Measurements from ENCODE around the gene NR2E1.

Gene NR2E1

DNA sequence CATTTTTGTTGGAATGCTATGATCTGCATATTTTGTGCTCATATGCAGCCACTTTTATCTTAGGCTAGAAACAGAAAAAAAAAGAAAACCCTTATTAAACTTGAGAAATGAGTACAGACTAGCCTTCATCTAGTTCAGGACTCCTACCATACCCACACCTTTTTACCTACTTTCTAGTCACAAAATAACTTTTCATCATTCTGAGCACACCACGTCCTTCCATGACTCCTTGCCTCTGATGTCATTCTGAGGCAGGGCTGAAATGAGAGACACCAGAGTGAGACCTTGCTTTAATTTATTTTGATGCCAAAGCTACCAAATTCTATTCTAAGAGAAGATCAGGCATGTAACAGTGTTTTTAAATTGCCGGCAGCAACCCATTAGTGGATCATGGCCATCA is 56.2 kb downstream of the NR2E1 start:
- no peak for DNase-seq

DNA sequence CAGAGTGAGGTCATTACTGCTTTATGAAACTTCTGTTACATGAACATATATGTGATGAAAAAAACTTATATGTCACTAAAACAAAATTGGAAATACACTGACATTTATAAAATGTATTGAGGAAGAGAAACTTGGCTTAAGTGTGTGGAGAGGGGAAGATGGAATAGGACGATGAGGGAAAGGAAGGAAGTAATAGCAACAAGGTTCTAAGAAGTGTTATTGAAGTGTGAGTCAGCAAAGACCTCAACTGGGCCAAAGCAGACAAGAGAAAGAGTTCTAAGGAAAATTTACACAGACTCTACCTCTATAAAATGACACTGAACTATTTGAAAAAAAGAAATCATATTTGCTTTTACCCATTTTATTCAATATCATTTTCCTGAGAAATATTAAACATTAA is 56.7 kb downstream of the NR2E1 start:
- DNase-seq = no peak

DNA sequence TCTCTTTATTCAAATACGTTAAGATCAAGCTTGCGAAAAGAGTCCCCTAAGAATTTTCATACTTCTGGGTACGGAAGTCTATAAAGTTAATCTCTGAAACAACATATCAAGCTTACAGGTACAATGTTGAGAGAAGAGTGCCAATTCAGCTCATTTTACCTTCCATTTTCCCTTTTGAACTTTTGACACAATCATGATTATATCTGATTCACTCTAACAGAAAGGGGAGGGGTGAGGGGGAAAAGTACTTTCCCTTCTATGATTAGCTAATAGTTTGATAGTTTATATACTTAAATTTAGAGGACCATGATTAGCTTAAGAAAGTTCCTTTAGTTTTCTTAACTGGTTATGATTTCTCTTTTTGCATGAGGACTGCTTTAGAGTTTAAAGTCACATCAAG is 61.5 kb downstream of the NR2E1 start:
- no peak for DNase-seq

DNA sequence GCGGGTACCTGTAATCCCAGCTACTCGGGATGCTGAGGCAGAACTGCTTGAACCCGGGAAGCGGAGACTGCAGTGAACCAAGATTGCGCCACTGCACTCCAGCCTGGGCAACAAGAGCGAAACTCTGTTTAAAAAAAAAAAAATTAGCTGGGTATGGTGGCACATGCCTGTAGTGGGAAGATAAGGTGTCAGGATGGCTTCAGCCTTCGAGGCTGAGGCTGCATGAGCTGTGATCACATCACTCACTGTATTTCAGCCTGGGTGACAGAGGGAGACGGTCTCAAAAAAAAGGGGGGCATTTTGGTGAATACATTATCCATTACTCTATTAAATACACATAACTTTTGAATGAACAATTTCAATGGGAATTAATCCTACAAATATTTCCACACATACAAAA is 62.6 kb downstream of the NR2E1 start:
- no peak for DNase-seq

DNA sequence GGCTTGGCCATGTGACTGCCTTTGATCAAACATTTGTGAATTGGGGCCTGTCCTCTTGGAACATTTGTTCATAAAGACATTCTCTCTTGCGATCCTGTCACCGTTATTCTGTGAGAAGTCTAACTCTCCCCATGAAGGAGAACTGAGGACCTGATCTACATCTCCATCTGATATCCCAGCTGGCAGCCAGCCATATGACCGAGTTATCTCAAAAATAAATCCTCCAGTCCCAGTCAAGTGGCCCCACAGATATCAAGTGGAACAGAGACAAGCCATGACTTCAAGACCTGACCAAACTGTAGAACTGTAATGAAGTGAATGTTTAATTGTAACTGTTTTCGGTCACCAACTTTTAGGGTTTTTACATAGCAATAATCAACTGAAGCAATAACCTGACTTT is 69.3 kb downstream of the NR2E1 start:
- DNase-seq = no peak

DNA sequence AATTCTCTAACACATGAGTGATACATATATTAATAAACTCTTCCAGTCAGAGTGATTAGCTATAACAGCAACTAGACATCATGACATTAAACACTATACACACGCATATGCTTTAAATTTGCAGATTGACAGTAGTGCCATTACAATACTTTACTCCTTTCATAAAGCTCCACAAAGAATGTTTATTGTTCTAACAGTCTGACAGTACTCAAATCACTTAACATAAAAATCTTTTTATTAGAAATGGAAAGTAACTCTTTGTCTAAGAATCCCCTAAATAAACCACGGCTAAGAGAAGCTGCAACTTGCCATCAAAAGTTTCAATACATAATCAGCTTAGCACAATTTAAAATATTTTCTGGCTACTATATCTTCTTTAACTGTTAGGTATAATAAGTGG is 71.0 kb downstream of the NR2E1 start:
- no peak for DNase-seq

DNA sequence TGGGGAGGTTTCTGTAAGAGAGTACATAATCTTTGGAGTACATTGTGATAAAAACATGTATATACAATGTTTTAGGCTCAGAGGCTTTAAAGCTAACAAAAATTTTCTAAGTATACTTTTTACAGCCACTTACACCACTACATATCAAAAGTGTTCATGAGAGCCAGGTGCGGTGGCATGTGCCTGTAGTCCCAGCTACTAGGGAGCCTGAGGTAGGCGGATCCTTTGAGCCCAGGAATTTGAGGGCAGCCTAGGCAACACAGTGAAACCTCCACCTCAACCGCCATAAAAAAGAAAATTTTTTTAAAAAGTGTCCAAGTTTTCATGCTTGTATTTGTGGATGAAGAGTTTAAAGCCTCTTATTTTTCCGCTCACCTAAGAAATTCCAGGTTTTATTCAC is 72.5 kb downstream of the NR2E1 start:
- DNase-seq = no peak
